ENCODE measurements around the gene RRM2.

DNA sequence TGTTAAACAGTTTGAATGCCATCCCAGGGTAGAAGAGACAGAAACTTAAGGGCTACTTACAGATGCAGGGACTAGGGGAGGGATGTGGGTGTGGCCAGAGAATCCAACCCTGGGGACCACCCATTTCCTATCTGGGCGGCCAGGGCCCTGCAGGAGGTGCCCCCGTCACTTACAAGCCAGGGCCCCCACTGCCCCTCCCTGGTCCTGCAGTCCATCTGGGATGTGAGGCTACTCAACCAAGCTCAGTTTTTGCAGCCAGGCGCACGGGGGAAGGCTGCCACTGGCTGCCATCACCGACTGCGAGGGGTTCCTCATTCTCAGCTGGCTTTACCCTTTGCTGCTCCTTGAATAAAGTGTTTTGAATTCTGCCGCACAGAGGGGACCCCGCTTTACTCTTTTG, 42.1 kb downstream of the RRM2 start:
- TF ChIP-seq POLR2AphosphoS5 (IDR thresholded peaks at IDR 0.05) (no peak), EP300 (IDR thresholded peaks at IDR 0.05) (no peak), POLR2A (IDR thresholded peaks at IDR 0.05) (no peak)
- TF ChIP-seq, protein P1, sequence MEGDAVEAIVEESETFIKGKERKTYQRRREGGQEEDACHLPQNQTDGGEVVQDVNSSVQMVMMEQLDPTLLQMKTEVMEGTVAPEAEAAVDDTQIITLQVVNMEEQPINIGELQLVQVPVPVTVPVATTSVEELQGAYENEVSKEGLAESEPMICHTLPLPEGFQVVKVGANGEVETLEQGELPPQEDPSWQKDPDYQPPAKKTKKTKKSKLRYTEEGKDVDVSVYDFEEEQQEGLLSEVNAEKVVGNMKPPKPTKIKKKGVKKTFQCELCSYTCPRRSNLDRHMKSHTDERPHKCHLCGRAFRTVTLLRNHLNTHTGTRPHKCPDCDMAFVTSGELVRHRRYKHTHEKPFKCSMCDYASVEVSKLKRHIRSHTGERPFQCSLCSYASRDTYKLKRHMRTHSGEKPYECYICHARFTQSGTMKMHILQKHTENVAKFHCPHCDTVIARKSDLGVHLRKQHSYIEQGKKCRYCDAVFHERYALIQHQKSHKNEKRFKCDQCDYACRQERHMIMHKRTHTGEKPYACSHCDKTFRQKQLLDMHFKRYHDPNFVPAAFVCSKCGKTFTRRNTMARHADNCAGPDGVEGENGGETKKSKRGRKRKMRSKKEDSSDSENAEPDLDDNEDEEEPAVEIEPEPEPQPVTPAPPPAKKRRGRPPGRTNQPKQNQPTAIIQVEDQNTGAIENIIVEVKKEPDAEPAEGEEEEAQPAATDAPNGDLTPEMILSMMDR (IDR thresholded peaks at IDR 0.05) = no peak

Measured in upper lobe of left lung (tissue), 4 donors.